Measurements from ENCODE around the gene KIAA0753. TPM values are rescaled to one million over a fixed set of nuclear protein-coding genes. Genes with fewer than 3 reads are reported as not detected.

The KIAA0753 gene
- total and polyA plus RNA-seq, 2 of the 8 experiments (the other 6 are each of a cell fraction or from before 2014, with no cell fraction given): 5.0 to 27.1 TPM

GRCh38 chr17:6681671-6682070 lies 41.2 kb upstream of the KIAA0753 start:
- POLR2A ChIA-PET (ENCODE audit: partially characterized antibody): interaction anchor here (0.5 kb wide), 1 partner anchor 1211 kb away, joined by 4 read pairs; no protein-coding TSS in a partner anchor
- Histone ChIP-seq H3K4me3 (ENCODE audit: extremely low read depth in 1 of 4, insufficient read depth in 2 of 4, low read depth in 3 of 4, low read length in 4 of 4) (no peak overlapping the region), H2BK20ac (ENCODE audit: low read length) (no peak overlapping the region), H3K14ac (ENCODE audit: insufficient read length) (no peak overlapping the region), H3K18ac (ENCODE audit: extremely low read depth, low read length) (no peak overlapping the region), H2BK12ac (ENCODE audit: low read depth, low read length) (no peak overlapping the region), H2BK5ac (ENCODE audit: low read depth, low read length) (no peak overlapping the region), H4K5ac (ENCODE audit: insufficient read length, low read depth, low read length) (no peak overlapping the region), H2AK5ac (ENCODE audit: low read depth, low read length) (no peak overlapping the region), H3K4ac (replicated peaks; ENCODE audit: insufficient read length, low read depth, low read length) (no peak overlapping the region), H2BK15ac (ENCODE audit: low read length) (no peak overlapping the region), H3K23ac (ENCODE audit: insufficient read length) (no peak overlapping the region), H4K8ac (ENCODE audit: extremely low read depth, insufficient read depth, low read length) (no peak overlapping the region), H4K91ac (replicated peaks; ENCODE audit: insufficient read length, low read length) (no peak overlapping the region), H3K27me3 (replicated peaks in 1 of 4; ENCODE audit: control insufficient read depth in 3 of 4, extremely low read depth in 1 of 4, insufficient read depth in 3 of 4, low read length in 3 of 4) (no peaks in the 10 kb centered on the region; a peak in 1 of 7 replicates), H3K4me1 (replicated peaks in 1 of 4; ENCODE audit: control insufficient read depth in 3 of 4, insufficient read depth in 4 of 4, low read length in 3 of 4) (no peaks in the 10 kb centered on the region; a peak in 2 of 7 replicates), H3K27ac (ENCODE audit: low read depth, low read length) (no peak overlapping the region), H2BK120ac (replicated peaks; ENCODE audit: low read depth, low read length) (no peak overlapping the region), H3K56ac (replicated peaks; ENCODE audit: insufficient read length, low read depth, low read length) (no peak overlapping the region), H3K9ac (replicated peaks in 1 of 4; ENCODE audit: extremely low read depth in 1 of 4, low read depth in 3 of 4, low read length in 3 of 4) (no peak overlapping the region), H3K79me2 (ENCODE audit: control insufficient read depth in 1 of 2, insufficient read depth in 2 of 2, low read length in 2 of 2) (no peaks in the 10 kb centered on the region), H3K9me3 (ENCODE audit: insufficient read depth in 2 of 2, low read depth in 1 of 2, low read length in 1 of 2) (no peaks in the 10 kb centered on the region), H3K36me3 (ENCODE audit: control insufficient read depth in 2 of 4, insufficient read depth in 4 of 4, low read length in 3 of 4) (no peaks in the 10 kb centered on the region), H3K23me2 (ENCODE audit: low read depth, low read length) (no peaks in the 10 kb centered on the region), H3K79me1 (ENCODE audit: low read depth, low read length) (no peaks in the 10 kb centered on the region), H3K4me2 (ENCODE audit: insufficient read depth in 1 of 2, low read depth in 2 of 2, low read length in 2 of 2) (no peak overlapping the region), H4K20me1 (replicated peaks in 1 of 2; ENCODE audit: control insufficient read depth in 1 of 2, insufficient read depth in 2 of 2, low read length in 2 of 2) (no peaks in the 10 kb centered on the region), H2AFZ (ENCODE audit: low read length) (no peak overlapping the region)
- no peak for FAIRE-seq
- no peak for DNase-seq (ENCODE audit: low read depth in 1 of 2, low spot score in 2 of 2)
- CTCF ChIA-PET (ENCODE audit: partially characterized antibody): interaction anchor here (1.2 to 2.6 kb wide), 8 partner anchors 9 to 229 kb away, joined by 3 to 13 read pairs (median 5); partner anchors contain the start of gene SLC13A5
- TF ChIP-seq SIRT6 (IDR thresholded peaks at IDR 0.05; ENCODE audit: low read length): no peak
- 89% methylated on average over 5 of the region's 5 CpGs; no CpG with 5 or more reads in 1 of the 2 experiments for WGBS, 2 experiments (ENCODE audit: extremely low coverage in 1 of 2, insufficient coverage in 1 of 2, insufficient read length in 1 of 2, insufficient replicate concordance in 2 of 2, low coverage in 1 of 2, low lambda C conversion rate in 2 of 2, missing lambda C conversion rate in 1 of 2)
